Adrenal gland (tissue), 5 donors: ENCODE data around the gene CHST11.

ENCODE experiments used
- POLR2A ChIP-seq, 2 donors: fragments of 450-650 bp; IDR thresholded peaks; one replicate each; pipeline ENCODE4 v1.6.1; 2017; ENCODE audit warnings: antibody characterized with exemption in 2 of 2, mild to moderate bottlenecking in 2 of 2, moderate library complexity in 1 of 2
- TF ChIP-seq, protein P1 (sequence below), 6 experiments: fragments of 450-650 bp in 4 of 6; fragments of 200-600 bp in 2 of 6; sonication (generic) in 1 of 6; IDR thresholded peaks; 1 replicate in 5 of 6; 2 replicates in 1 of 6; pipeline versions ENCODE4 v1.5.1 to v1.8.0; 2016 to 2021; ENCODE audit warnings: antibody characterized with exemption in 6 of 6, mild to moderate bottlenecking in 2 of 6, moderate library complexity in 1 of 6
- donor health status: DM: no; HTN: no; CAD: no.

GRCh38 chr12:104802208-104802607 is 345.5 kb downstream of the CHST11 start:
- TF ChIP-seq, protein P1, sequence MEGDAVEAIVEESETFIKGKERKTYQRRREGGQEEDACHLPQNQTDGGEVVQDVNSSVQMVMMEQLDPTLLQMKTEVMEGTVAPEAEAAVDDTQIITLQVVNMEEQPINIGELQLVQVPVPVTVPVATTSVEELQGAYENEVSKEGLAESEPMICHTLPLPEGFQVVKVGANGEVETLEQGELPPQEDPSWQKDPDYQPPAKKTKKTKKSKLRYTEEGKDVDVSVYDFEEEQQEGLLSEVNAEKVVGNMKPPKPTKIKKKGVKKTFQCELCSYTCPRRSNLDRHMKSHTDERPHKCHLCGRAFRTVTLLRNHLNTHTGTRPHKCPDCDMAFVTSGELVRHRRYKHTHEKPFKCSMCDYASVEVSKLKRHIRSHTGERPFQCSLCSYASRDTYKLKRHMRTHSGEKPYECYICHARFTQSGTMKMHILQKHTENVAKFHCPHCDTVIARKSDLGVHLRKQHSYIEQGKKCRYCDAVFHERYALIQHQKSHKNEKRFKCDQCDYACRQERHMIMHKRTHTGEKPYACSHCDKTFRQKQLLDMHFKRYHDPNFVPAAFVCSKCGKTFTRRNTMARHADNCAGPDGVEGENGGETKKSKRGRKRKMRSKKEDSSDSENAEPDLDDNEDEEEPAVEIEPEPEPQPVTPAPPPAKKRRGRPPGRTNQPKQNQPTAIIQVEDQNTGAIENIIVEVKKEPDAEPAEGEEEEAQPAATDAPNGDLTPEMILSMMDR (IDR thresholded peaks at IDR 0.05): no peak
- TF ChIP-seq POLR2A (IDR thresholded peaks at IDR 0.05): no peak
